Naive thymus-derived CD4-positive, alpha-beta T cell (primary cell): ENCODE results near the gene TKT. TPM values are rescaled to one million over a fixed set of nuclear protein-coding genes. Genes with fewer than 3 reads are reported as not detected.

Experiments
- ATAC-seq: fragments of 150-1000 bp; cut with Tn5 transposase; 2 replicates; pipeline ENCODE4 v1.10.0; 2021; ENCODE audit warnings: mild to moderate bottlenecking, moderate library complexity
- CTCF ChIA-PET: fragments of 350-600 bp; sonication (Branson Sonifier 250); formaldehyde crosslinking; loops from one replicate; lab custom pipeline; 2021; ENCODE audit warnings: antibody characterized with exemption; lab: Charles Lee
- POLR2A ChIA-PET: fragments of 350-600 bp; sonication (Branson Sonifier 250); formaldehyde crosslinking; loops from one replicate; lab custom pipeline; 2021; ENCODE audit warnings: antibody characterized with exemption, inconsistent platforms; lab: Charles Lee
- DNase-seq, 9 donors: peaks; one replicate each; pipeline versions ENCODE4 v3.0.0 to v3.0.0-alpha.2; 2020 to 2022; ENCODE audit warnings: mixed read lengths in 1 of 9
- H3K27ac ChIP-seq: one replicate; pipeline ENCODE4 v1.7.0; 2013; ENCODE audit warnings: mild to moderate bottlenecking, low read depth, low read length, moderate library complexity
- H3K27me3 ChIP-seq, 2 donors: one replicate each; pipeline ENCODE4 v1.7.0; 2013; ENCODE audit warnings: low read length in 2 of 2, mild to moderate bottlenecking in 2 of 2, moderate library complexity in 2 of 2; ENCODE audit not compliant: control insufficient read depth in 2 of 2, insufficient read depth in 2 of 2
- H3K36me3 ChIP-seq, 3 experiments: 1 replicate in 2 of 3; 2 replicates in 1 of 3; pipeline ENCODE4 v1.7.0; 2013; ENCODE audit warnings: low read length in 3 of 3, mild to moderate bottlenecking in 3 of 3, moderate library complexity in 1 of 3; ENCODE audit not compliant: insufficient read depth in 3 of 3, control insufficient read depth in 2 of 3
- H3K4me1 ChIP-seq, 2 donors: one replicate each; pipeline ENCODE4 v1.7.0; 2013; ENCODE audit warnings: low read length in 2 of 2, mild to moderate bottlenecking in 2 of 2, moderate library complexity in 1 of 2; ENCODE audit not compliant: control insufficient read depth in 2 of 2, insufficient read depth in 2 of 2
- H3K4me3 ChIP-seq: 2 replicates; pipeline ENCODE4 v1.7.0; 2013; ENCODE audit warnings: mild to moderate bottlenecking, low read length
- H3K9me3 ChIP-seq, 3 experiments: 1 replicate in 2 of 3; 2 replicates in 1 of 3; pipeline ENCODE4 v1.7.0; 2013; ENCODE audit warnings: low read length in 3 of 3; ENCODE audit not compliant: control insufficient read depth in 2 of 3
- H3K27ac Mint-ChIP-seq, 9 donors: one replicate each; pipeline ENCODE4 v1.8.0; 2020 to 2022; ENCODE audit warnings: mixed read lengths in 9 of 9, mild to moderate bottlenecking in 8 of 9, moderate library complexity in 5 of 9, inconsistent platforms in 2 of 9
- H3K27me3 Mint-ChIP-seq, 5 donors: one replicate each; pipeline ENCODE4 v1.8.0; 2021 to 2022; ENCODE audit warnings: mixed read lengths in 5 of 5, mild to moderate bottlenecking in 1 of 5
- H3K36me3 Mint-ChIP-seq, 5 donors: one replicate each; pipeline ENCODE4 v1.8.0; 2020 to 2022; ENCODE audit warnings: mixed read lengths in 5 of 5, mild to moderate bottlenecking in 3 of 5, inconsistent platforms in 1 of 5
- H3K4me1 Mint-ChIP-seq, 7 donors: one replicate each; pipeline ENCODE4 v1.8.0; 2020 to 2022; ENCODE audit warnings: mixed read lengths in 7 of 7, mild to moderate bottlenecking in 3 of 7, inconsistent platforms in 1 of 7
- H3K4me3 Mint-ChIP-seq, 10 donors: one replicate each; pipeline ENCODE4 v1.8.0; 2020 to 2022; ENCODE audit warnings: mild to moderate bottlenecking in 10 of 10, mixed read lengths in 10 of 10, moderate library complexity in 6 of 10, inconsistent platforms in 2 of 10
- H3K9me3 Mint-ChIP-seq, 11 donors: one replicate each; pipeline ENCODE4 v1.8.0; 2020 to 2022; ENCODE audit warnings: mixed read lengths in 11 of 11, mild to moderate bottlenecking in 4 of 11, inconsistent platforms in 1 of 11, moderate library complexity in 1 of 11
- intact Hi-C, 2 donors: fragments of 100-400 bp; cut with micrococcal nuclease; formaldehyde crosslinking; loops; one replicate each; pipeline ENCODE4 v1.15.1; 2023
- polyA plus RNA-seq, 2 donors: library from polyadenylated mRNA; unstranded; fragments of 300-500 nt; fragmentation: Illumina TruSeq; gene quantifications; one replicate each; pipeline ENCODE4 v1.2.3, GENCODE V29; 2021
- total RNA-seq, 6 experiments: library from RNA in 5 of 6; stranded (reverse) in 5 of 6; gene quantifications; 1 replicate in 5 of 6; 2 replicates in 1 of 6; pipeline ENCODE4 v1.2.3 and lab custom pipeline; 2021 to 2026

Gene TKT
- total and polyA plus RNA-seq, 7 experiments from 2014 or later: 60.7 to 333 (median 91.7) TPM

DNA sequence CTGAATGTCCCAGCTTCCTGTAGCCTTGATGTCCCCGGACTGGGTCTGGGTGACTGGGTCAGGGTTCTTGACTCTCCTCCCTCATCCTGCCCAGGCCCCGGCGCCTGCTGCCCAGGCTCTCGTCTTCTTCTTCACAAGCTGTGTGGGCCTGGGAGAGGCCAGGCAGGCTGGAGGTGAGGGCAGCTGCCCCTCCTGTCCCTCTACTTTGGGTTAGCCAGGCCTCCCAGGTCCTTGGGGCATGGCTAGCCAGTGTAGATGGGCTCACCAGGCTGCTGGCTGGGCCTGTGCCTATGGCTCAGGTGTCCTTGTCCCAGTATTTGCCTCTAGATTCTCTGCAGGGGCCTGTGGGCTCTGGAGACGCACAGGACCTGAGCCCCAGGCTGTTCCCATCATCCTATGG lies 31.8 kb downstream of the TKT start:
- peak overlapping the region in 1 of 9 donors; percentile 19 for H3K27ac Mint-ChIP-seq
- ATAC-seq: no peak
- H3K27me3 ChIP-seq: no peaks in the 10 kb centered on the region

GRCh38 chr3:53223541-53223966 lies 32.3 kb downstream of the TKT start:
- no peak for ATAC-seq
- no peak overlapping the region for H3K27ac ChIP-seq
- intact Hi-C loops: no loop called here
- no peaks in the 10 kb centered on the region for H3K4me1 ChIP-seq
- H3K36me3 ChIP-seq: peaks cover 0 to 51% (median 10%) of the 10 kb centered on the region in 3 experiments
- Mint-ChIP-seq H3K36me3 (peaks cover 4 to 23% (median 11%) of the 10 kb centered on the region in 5 donors), H3K27ac (peak overlapping the region in 1 of 9 donors; percentile 19), H3K9me3 (no peaks in the 10 kb centered on the region), H3K4me1 (peaks cover 0 to 5% (median 3%) of the 10 kb centered on the region in 7 donors), H3K4me3 (no peak overlapping the region), H3K27me3 (no peaks in the 10 kb centered on the region)
- CTCF ChIA-PET: no interaction called here
- H3K4me3 ChIP-seq: no peak overlapping the region
- H3K27me3 ChIP-seq: no peaks in the 10 kb centered on the region
- POLR2A ChIA-PET: no interaction called here
- no peak for DNase-seq
- no peaks in the 10 kb centered on the region for H3K9me3 ChIP-seq

More for the DNA sequence above, 31.8 kb downstream of the TKT start:
- POLR2A ChIA-PET: no interaction called here
- Mint-ChIP-seq H3K27me3 (no peaks in the 10 kb centered on the region), H3K4me3 (no peak overlapping the region), H3K9me3 (no peaks in the 10 kb centered on the region), H3K36me3 (peaks cover 4 to 27% (median 11%) of the 10 kb centered on the region in 5 donors), H3K4me1 (peaks cover 0 to 5% (median 3%) of the 10 kb centered on the region in 7 donors)
- CTCF ChIA-PET: no interaction called here
- Histone ChIP-seq H3K4me1 (no peaks in the 10 kb centered on the region), H3K9me3 (no peaks in the 10 kb centered on the region), H3K4me3 (no peak overlapping the region), H3K27ac (no peak overlapping the region), H3K36me3 (peaks cover 0 to 55% (median 12%) of the 10 kb centered on the region in 3 experiments)
- intact Hi-C loops: no loop called here
- DNase-seq: no peak

- Histone ChIP-seq H3K36me3 (peaks cover 0 to 45% (median 5%) of the 10 kb centered on the region in 3 experiments), H3K27ac (no peak overlapping the region), H3K9me3 (no peaks in the 10 kb centered on the region), H3K4me3 (no peak overlapping the region), H3K4me1 (no peaks in the 10 kb centered on the region), H3K27me3 (no peaks in the 10 kb centered on the region)
- DNase-seq (no peak), ATAC-seq (no peak)
- no peak overlapping the region for H3K4me3 Mint-ChIP-seq
- intact Hi-C loops: no loop called here
- no peaks in the 10 kb centered on the region for H3K27me3 Mint-ChIP-seq
- H3K9me3 Mint-ChIP-seq: no peaks in the 10 kb centered on the region
- no peak overlapping the region for H3K27ac Mint-ChIP-seq
- H3K4me1 Mint-ChIP-seq: peaks cover 0 to 5% (median 3%) of the 10 kb centered on the region in 7 donors
- peaks cover 4 to 18% (median 11%) of the 10 kb centered on the region in 5 donors for H3K36me3 Mint-ChIP-seq
- CTCF ChIA-PET: no interaction called here
- POLR2A ChIA-PET: no interaction called here
Measured at GRCh38 chr3:53223025-53223424, 32.8 kb downstream of the TKT start.

- Histone ChIP-seq H3K4me1 (no peaks in the 10 kb centered on the region), H3K9me3 (no peaks in the 10 kb centered on the region), H3K27ac (no peak overlapping the region), H3K4me3 (no peak overlapping the region), H3K27me3 (no peaks in the 10 kb centered on the region), H3K36me3 (peaks cover 0 to 38% (median 5%) of the 10 kb centered on the region in 3 experiments)
- Mint-ChIP-seq H3K27ac (peak overlapping the region in 2 of 9 donors; percentile 21 to 51), H3K36me3 (peaks cover 3 to 11% (median 6%) of the 10 kb centered on the region in 5 donors), H3K9me3 (no peaks in the 10 kb centered on the region), H3K4me3 (no peak overlapping the region), H3K27me3 (no peaks in the 10 kb centered on the region), H3K4me1 (peaks cover 0 to 5% (median 3%) of the 10 kb centered on the region in 7 donors)
- intact Hi-C loops: no loop called here
- CTCF ChIA-PET: no interaction called here
- POLR2A ChIA-PET: no interaction called here
- ATAC-seq (no peak), DNase-seq (no peak)
Measured at GRCh38 chr3:53222183-53222901, 33.5 kb downstream of the TKT start.

- DNase-seq: no peak
- Mint-ChIP-seq H3K27ac (peak overlapping the region in 6 of 9 donors; percentile 19 to 75 (median 37)), H3K9me3 (no peaks in the 10 kb centered on the region), H3K4me1 (peaks cover 0 to 5% (median 3%) of the 10 kb centered on the region in 7 donors), H3K4me3 (no peak overlapping the region), H3K27me3 (no peaks in the 10 kb centered on the region), H3K36me3 (peaks cover 0 to 9% (median 4%) of the 10 kb centered on the region in 5 donors)
- intact Hi-C loops: loop anchor here (2.0 kb wide), 2 partner anchors 33 to 291 kb away; no protein-coding TSS in a partner anchor
- no peak overlapping the region for H3K4me3 ChIP-seq
- H3K36me3 ChIP-seq: peaks cover 0 to 33% (median 5%) of the 10 kb centered on the region in 3 experiments
- CTCF ChIA-PET: interaction anchor here (0.9 kb wide), 1 partner anchor 47 kb away, joined by 3 read pairs; no protein-coding TSS in a partner anchor
- no peaks in the 10 kb centered on the region for H3K4me1 ChIP-seq
- H3K9me3 ChIP-seq: no peaks in the 10 kb centered on the region
- ATAC-seq: no peak
- no peaks in the 10 kb centered on the region for H3K27me3 ChIP-seq
- POLR2A ChIA-PET: no interaction called here
- H3K27ac ChIP-seq: no peak overlapping the region
Measured at GRCh38 chr3:53221827-53222182, 34.0 kb downstream of the TKT start.

DNA sequence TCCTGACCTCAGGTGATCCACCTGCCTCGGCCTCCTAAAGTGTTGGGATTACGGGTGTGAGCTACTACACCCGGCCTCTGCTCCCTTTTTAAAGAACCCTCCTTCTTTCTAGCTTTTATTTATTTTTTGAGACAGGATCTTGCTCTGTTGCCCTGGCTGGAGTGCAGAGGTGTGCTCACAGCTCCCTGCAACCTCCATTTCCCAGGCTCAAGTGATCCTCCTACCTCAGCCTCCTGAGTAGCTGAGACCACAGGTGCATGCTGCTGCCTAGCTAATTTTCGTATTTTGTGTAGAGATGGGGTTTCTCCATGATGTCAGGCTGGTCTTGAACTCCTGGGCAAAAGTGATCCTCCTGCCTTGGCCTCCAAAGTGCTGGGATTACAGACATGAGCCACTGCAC lies 34.5 kb downstream of the TKT start:
- ATAC-seq (no peak), DNase-seq (no peak)
- ChIA-PET CTCF (interaction anchor here (0.9 kb wide), 1 partner anchor 47 kb away, joined by 3 read pairs; no protein-coding TSS in a partner anchor), POLR2A (no interaction called here)
- peak overlapping the region in 5 of 9 donors; percentile 19 to 74 (median 22) for H3K27ac Mint-ChIP-seq
- no peaks in the 10 kb centered on the region for H3K27me3 ChIP-seq
- no peak overlapping the region for H3K4me3 ChIP-seq
- no peaks in the 10 kb centered on the region for H3K9me3 Mint-ChIP-seq
- H3K36me3 Mint-ChIP-seq: peaks cover 0 to 9% (median 4%) of the 10 kb centered on the region in 5 donors
- no peaks in the 10 kb centered on the region for H3K9me3 ChIP-seq
- peaks cover 0 to 28% (median 5%) of the 10 kb centered on the region in 3 experiments for H3K36me3 ChIP-seq
- no peak overlapping the region for H3K27ac ChIP-seq
- no peaks in the 10 kb centered on the region for H3K27me3 Mint-ChIP-seq
- H3K4me1 ChIP-seq: no peaks in the 10 kb centered on the region
- H3K4me3 Mint-ChIP-seq: no peak overlapping the region
- intact Hi-C loops: loop anchor here (2.0 kb wide), 2 partner anchors 33 to 291 kb away; no protein-coding TSS in a partner anchor
- peaks cover 0 to 5% (median 3%) of the 10 kb centered on the region in 7 donors for H3K4me1 Mint-ChIP-seq
